GM12878 (cell line): Measurements from ENCODE around the gene CYP2A6. TPM values are rescaled to one million over a fixed set of nuclear protein-coding genes. Genes with fewer than 3 reads are reported as not detected.

Experiments
- EED ChIP-seq: sonication (generic); IDR thresholded peaks from 2 replicates; pipeline ENCODE4 v1.6.1; 2016; ENCODE audit warnings: antibody characterized with exemption, low read depth
- EGR1 ChIP-seq, 2 experiments: IDR thresholded peaks; 1 replicate in 1 of 2; 2 replicates in 1 of 2; pipeline ENCODE4 v1.6.1; 2011 to 2012; ENCODE audit warnings: low read depth in 2 of 2, low read length in 2 of 2, borderline replicate concordance in 1 of 2, mild to moderate bottlenecking in 1 of 2, moderate library complexity in 1 of 2
- HDAC2 ChIP-seq: fragments of 200-600 bp; sonication (generic); IDR thresholded peaks from 2 replicates; pipeline ENCODE4 v1.6.1; 2017
- IRF4 ChIP-seq: IDR thresholded peaks from 2 replicates; pipeline ENCODE4 v1.6.1; 2011; ENCODE audit warnings: low read depth, low read length
- PAX5 ChIP-seq: IDR thresholded peaks from 2 replicates; pipeline ENCODE4 v1.6.1; 2011; ENCODE audit warnings: low read depth, low read length, borderline replicate concordance
- POLR2AphosphoS5 ChIP-seq: IDR thresholded peaks from 2 replicates; pipeline ENCODE4 v1.6.1; 2011; ENCODE audit warnings: mild to moderate bottlenecking, low read length, inconsistent platforms
- RUNX3 ChIP-seq: IDR thresholded peaks from 2 replicates; pipeline ENCODE4 v1.6.1; 2012; ENCODE audit warnings: low read length, inconsistent platforms
- TCF12 ChIP-seq: IDR thresholded peaks from 2 replicates; pipeline ENCODE4 v1.6.1; 2011; ENCODE audit warnings: low read depth, mild to moderate bottlenecking, low read length
- YBX1 ChIP-seq: fragments of 450-650 bp; IDR thresholded peaks from 2 replicates; pipeline ENCODE4 v1.6.1; 2016; ENCODE audit warnings: antibody characterized with exemption
- polyA plus RNA-seq, 11 experiments: library from polyadenylated mRNA; depleted of rRNA in 4 of 11; unstranded in 6 of 11; stranded (reverse) in 5 of 11; fragments of >200 nt; fragmentation: Nextera tagmentation in 4 of 11; fragmentation: Illumina TruSeq in 1 of 11; extraction: Ambion mirVana in 4 of 11; extraction: Trizol in 1 of 11; gene quantifications; 1 replicate in 1 of 11; 2 replicates in 10 of 11; pipeline versions ENCODE4 v1.2.1 to v1.2.3, GENCODE V29; 2011 to 2016; ENCODE audit warnings: inconsistent platforms in 2 of 11, missing spikeins in 2 of 11, low read depth in 1 of 11
- total RNA-seq, 4 experiments: library from RNA; depleted of rRNA in 3 of 4; stranded (reverse); fragments of >200 nt in 3 of 4; fragmentation: Illumina TruSeq in 1 of 4; extraction: Trizol in 1 of 4; gene quantifications; 2 replicates each; pipeline versions ENCODE4 v1.2.1 to v1.2.3, GENCODE V29; 2013 to 2021
- TF ChIP-seq, protein P1 (sequence below): fragments of 450-650 bp; IDR thresholded peaks from 2 replicates; pipeline ENCODE4 v1.6.1; 2017; ENCODE audit warnings: mild to moderate bottlenecking, moderate library complexity
- TF ChIP-seq, protein P2 (sequence below): IDR thresholded peaks from 2 replicates; pipeline ENCODE4 v1.6.1; 2012; ENCODE audit warnings: low read depth, low read length, improper control_type of control experiment
- TF ChIP-seq, protein P3 (sequence below): fragments of 450-650 bp; IDR thresholded peaks from 2 replicates; pipeline ENCODE4 v1.6.1; 2017; ENCODE audit warnings: mild to moderate bottlenecking
- TF ChIP-seq, protein P4 (sequence below): IDR thresholded peaks from 2 replicates; pipeline ENCODE4 v1.6.1; 2011; ENCODE audit warnings: borderline replicate concordance, low read depth, mild to moderate bottlenecking, moderate library complexity, mixed read lengths, low read length; ENCODE audit not compliant: insufficient read depth; ENCODE audit errors: extremely low read length
- TF ChIP-seq, protein P5 (sequence below): IDR thresholded peaks from 2 replicates; pipeline ENCODE4 v1.6.1; 2011; ENCODE audit warnings: borderline replicate concordance, low read depth, mild to moderate bottlenecking, moderate library complexity, low read length; ENCODE audit not compliant: insufficient read depth, poor library complexity, severe bottlenecking
- TF ChIP-seq, protein P6 (sequence below): IDR thresholded peaks from 2 replicates; pipeline ENCODE4 v1.6.1; 2011; ENCODE audit warnings: mild to moderate bottlenecking, low read depth, low read length, moderate library complexity; ENCODE audit not compliant: insufficient replicate concordance

Gene CYP2A6
- total and polyA plus RNA-seq, 10 of the 15 experiments (the other 5 are each of a cell fraction or from before 2014, with no cell fraction given) = 0.97 TPM; not detected in 9

DNA sequence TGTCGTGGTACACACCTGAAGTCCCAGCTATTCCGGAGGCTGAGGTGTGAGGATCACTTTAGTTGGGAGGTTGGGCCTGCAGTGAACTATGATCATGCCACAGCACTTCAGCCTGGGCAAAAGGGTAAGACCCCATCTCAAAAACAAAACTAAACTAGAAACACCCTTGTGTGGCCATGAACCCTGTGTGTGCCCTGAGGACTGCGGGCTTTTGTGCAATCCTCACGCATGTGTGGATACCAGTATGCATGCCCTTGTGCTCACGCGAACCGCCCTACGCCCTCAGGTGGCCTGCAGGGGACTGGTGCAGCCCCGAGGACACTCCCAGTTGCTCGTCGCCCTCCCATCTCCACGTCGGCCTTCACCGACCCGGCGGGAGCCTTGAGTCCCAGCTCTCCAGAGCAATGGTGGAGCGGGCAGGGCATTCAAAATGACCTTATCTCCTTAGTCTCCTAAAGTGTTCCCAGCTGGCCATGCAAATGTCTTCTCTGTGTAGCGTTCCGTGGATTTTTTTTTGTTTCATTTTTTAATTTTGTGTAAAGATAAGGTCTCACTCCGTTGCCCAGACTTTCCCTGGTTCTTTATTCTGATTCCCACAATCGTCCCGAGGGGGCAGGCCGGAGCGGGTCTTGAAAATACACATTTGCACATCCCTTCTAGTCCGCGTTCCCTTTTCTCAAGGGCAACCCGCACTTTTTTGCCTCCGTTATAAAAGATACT, 52.1 kb downstream of the CYP2A6 start (continued):
- TF ChIP-seq EGR1 (IDR thresholded peaks at IDR 0.05; ENCODE audit: borderline replicate concordance in 1 of 2, low read depth in 2 of 2, low read length in 2 of 2) = no peak
- TF ChIP-seq, protein P1, sequence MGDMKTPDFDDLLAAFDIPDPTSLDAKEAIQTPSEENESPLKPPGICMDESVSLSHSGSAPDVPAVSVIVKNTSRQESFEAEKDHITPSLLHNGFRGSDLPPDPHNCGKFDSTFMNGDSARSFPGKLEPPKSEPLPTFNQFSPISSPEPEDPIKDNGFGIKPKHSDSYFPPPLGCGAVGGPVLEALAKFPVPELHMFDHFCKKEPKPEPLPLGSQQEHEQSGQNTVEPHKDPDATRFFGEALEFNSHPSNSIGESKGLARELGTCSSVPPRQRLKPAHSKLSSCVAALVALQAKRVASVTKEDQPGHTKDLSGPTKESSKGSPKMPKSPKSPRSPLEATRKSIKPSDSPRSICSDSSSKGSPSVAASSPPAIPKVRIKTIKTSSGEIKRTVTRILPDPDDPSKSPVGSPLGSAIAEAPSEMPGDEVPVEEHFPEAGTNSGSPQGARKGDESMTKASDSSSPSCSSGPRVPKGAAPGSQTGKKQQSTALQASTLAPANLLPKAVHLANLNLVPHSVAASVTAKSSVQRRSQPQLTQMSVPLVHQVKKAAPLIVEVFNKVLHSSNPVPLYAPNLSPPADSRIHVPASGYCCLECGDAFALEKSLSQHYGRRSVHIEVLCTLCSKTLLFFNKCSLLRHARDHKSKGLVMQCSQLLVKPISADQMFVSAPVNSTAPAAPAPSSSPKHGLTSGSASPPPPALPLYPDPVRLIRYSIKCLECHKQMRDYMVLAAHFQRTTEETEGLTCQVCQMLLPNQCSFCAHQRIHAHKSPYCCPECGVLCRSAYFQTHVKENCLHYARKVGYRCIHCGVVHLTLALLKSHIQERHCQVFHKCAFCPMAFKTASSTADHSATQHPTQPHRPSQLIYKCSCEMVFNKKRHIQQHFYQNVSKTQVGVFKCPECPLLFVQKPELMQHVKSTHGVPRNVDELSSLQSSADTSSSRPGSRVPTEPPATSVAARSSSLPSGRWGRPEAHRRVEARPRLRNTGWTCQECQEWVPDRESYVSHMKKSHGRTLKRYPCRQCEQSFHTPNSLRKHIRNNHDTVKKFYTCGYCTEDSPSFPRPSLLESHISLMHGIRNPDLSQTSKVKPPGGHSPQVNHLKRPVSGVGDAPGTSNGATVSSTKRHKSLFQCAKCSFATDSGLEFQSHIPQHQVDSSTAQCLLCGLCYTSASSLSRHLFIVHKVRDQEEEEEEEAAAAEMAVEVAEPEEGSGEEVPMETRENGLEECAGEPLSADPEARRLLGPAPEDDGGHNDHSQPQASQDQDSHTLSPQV = 0 out of 2 replicates have a peak, but pooled peaks have one; percentile 59
- TF ChIP-seq TCF12 = 0 out of 2 replicates have a peak, but pooled peaks have one; percentile 14
- peak; percentile 88 for TF ChIP-seq POLR2AphosphoS5
- TF ChIP-seq, protein P2, sequence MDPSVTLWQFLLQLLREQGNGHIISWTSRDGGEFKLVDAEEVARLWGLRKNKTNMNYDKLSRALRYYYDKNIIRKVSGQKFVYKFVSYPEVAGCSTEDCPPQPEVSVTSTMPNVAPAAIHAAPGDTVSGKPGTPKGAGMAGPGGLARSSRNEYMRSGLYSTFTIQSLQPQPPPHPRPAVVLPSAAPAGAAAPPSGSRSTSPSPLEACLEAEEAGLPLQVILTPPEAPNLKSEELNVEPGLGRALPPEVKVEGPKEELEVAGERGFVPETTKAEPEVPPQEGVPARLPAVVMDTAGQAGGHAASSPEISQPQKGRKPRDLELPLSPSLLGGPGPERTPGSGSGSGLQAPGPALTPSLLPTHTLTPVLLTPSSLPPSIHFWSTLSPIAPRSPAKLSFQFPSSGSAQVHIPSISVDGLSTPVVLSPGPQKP = no peak
- peak; percentile 57; the same call in 1 of the 2 replicates for TF ChIP-seq IRF4
- TF ChIP-seq, protein P3, sequence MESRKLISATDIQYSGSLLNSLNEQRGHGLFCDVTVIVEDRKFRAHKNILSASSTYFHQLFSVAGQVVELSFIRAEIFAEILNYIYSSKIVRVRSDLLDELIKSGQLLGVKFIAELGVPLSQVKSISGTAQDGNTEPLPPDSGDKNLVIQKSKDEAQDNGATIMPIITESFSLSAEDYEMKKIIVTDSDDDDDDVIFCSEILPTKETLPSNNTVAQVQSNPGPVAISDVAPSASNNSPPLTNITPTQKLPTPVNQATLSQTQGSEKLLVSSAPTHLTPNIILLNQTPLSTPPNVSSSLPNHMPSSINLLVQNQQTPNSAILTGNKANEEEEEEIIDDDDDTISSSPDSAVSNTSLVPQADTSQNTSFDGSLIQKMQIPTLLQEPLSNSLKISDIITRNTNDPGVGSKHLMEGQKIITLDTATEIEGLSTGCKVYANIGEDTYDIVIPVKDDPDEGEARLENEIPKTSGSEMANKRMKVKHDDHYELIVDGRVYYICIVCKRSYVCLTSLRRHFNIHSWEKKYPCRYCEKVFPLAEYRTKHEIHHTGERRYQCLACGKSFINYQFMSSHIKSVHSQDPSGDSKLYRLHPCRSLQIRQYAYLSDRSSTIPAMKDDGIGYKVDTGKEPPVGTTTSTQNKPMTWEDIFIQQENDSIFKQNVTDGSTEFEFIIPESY = no peak
- TF ChIP-seq, protein P4, sequence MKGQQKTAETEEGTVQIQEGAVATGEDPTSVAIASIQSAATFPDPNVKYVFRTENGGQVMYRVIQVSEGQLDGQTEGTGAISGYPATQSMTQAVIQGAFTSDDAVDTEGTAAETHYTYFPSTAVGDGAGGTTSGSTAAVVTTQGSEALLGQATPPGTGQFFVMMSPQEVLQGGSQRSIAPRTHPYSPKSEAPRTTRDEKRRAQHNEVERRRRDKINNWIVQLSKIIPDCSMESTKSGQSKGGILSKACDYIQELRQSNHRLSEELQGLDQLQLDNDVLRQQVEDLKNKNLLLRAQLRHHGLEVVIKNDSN = no peak
- no peak for TF ChIP-seq HDAC2
- TF ChIP-seq, protein P5, sequence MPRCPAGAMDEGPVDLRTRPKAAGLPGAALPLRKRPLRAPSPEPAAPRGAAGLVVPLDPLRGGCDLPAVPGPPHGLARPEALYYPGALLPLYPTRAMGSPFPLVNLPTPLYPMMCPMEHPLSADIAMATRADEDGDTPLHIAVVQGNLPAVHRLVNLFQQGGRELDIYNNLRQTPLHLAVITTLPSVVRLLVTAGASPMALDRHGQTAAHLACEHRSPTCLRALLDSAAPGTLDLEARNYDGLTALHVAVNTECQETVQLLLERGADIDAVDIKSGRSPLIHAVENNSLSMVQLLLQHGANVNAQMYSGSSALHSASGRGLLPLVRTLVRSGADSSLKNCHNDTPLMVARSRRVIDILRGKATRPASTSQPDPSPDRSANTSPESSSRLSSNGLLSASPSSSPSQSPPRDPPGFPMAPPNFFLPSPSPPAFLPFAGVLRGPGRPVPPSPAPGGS = no peak
- TF ChIP-seq, protein P6, sequence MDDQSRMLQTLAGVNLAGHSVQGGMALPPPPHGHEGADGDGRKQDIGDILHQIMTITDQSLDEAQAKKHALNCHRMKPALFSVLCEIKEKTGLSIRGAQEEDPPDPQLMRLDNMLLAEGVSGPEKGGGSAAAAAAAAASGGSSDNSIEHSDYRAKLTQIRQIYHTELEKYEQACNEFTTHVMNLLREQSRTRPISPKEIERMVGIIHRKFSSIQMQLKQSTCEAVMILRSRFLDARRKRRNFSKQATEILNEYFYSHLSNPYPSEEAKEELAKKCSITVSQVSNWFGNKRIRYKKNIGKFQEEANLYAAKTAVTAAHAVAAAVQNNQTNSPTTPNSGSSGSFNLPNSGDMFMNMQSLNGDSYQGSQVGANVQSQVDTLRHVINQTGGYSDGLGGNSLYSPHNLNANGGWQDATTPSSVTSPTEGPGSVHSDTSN = no peak
- TF ChIP-seq YBX1 = no peak
- TF ChIP-seq RUNX3 = no peak; the same call in 1 of the 2 replicates
- 0 out of 2 replicates have a peak, but pooled peaks have one; percentile 22 for TF ChIP-seq EED
- TF ChIP-seq PAX5 = no peak; the same call in 1 of the 2 replicates
